OCI-LY7 (cell line): ENCODE results near the gene FANCC.

Experiments
- CTCF ChIP-seq: fragments of 200-600 bp; sonication (generic); conservative IDR thresholded peaks from 2 replicates; pipeline ENCODE4 v1.5.1; 2014; ENCODE audit warnings: mild to moderate bottlenecking, antibody characterized with exemption, low read length, moderate library complexity, mixed read lengths
- EZH2phosphoT487 ChIP-seq: fragments of 200-600 bp; sonication (generic); IDR thresholded peaks from 2 replicates; pipeline ENCODE4 v1.6.1; 2018; ENCODE audit warnings: low read depth, borderline replicate concordance, mild to moderate bottlenecking, mixed run types, antibody characterized with exemption, low read length, moderate library complexity, mixed read lengths

DNA sequence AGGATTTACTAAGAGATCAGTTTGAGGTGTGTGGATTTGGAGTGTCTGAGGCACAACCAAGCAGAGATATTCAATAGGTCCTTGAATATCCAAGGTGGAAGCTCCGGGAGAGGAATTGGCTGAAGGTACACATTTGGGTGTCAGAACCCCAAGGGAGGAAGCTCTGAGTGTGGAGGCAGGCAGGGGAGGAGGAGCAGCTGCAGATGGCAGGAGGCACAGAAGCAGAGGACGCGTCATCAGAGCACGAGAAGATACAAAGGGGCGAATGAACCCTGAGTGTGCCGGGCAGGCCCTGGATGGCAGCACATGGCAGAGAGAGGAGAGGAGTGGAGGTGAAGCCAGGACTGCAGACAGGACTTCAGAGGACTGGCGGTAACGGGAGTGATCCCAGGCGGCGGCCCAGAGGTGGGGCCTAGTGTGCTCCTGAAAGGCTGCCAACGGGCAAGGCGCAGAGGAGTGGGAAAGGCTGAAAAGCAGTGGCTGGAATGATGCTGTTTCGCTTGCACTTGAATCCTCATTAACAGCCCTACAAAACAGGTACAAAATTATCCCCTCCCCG lies 179.8 kb downstream of the FANCC start:
- TF ChIP-seq CTCF = no peak
- TF ChIP-seq EZH2phosphoT487 = no peak
